ENCODE data around the gene KLRC3. TPM values are rescaled to one million over a fixed set of nuclear protein-coding genes. Genes with fewer than 3 reads are reported as not detected.
"Not testable (repeated sequence)": the region's sequence is repeated elsewhere in the genome, so short reads cannot be mapped to it uniquely, and the experiment has no call there.

KLRC3 gene
- total and polyA plus RNA-seq, 2 experiments from 2014 or later = not detected

GRCh38 chr12:10424260-10424899 lies 4.0 kb upstream of the KLRC3 start:
- not testable (repeated sequence) for H3K4me1 ChIP-seq (ENCODE audit: insufficient read depth); H3K9me3 ChIP-seq (ENCODE audit: low read depth); H3K27ac ChIP-seq; H3K36me3 ChIP-seq (replicated peaks; ENCODE audit: insufficient read depth, low read depth); H3K79me2 ChIP-seq; H3K27me3 ChIP-seq; H4K20me1 ChIP-seq (ENCODE audit: insufficient read depth, poor library complexity, severe bottlenecking); H2AFZ ChIP-seq; H3K4me3 ChIP-seq; H3K4me2 ChIP-seq; DNase-seq (ENCODE audit: low spot score); H3K9me2 ChIP-seq (replicated peaks; ENCODE audit: insufficient read depth)
- WGBS (ENCODE audit: low lambda C conversion rate, missing lambda C conversion rate) = 42% methylated on average over 1 of the region's 1 CpG

DNA sequence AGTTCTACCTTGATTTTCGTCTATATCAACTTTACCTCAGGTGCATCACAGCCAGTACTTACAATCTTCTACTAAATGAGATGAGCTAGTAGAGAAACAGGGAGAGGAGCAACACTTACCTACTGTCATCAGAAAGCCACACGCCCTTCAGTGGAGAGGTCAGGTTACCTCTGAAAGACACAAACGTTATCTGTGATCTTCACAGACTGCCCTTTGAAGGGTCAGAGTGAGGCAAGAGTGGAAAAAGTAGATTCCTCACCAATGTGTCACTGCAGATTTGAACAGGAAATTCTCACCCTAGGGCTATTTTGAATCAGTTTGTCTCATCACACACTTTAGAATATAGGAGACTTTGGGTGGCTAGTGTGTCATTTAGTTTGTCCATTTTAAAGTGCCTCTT lies 1.8 kb upstream of the KLRC3 start:
- H3K36me3 ChIP-seq (replicated peaks; ENCODE audit: insufficient read depth, low read depth); H3K27ac ChIP-seq; H4K20me1 ChIP-seq (ENCODE audit: insufficient read depth, poor library complexity, severe bottlenecking); H3K4me2 ChIP-seq; H3K9me3 ChIP-seq (ENCODE audit: low read depth); H3K27me3 ChIP-seq; DNase-seq (ENCODE audit: low spot score); H2AFZ ChIP-seq; H3K9me2 ChIP-seq (replicated peaks; ENCODE audit: insufficient read depth); H3K4me3 ChIP-seq; H3K79me2 ChIP-seq; H3K4me1 ChIP-seq (ENCODE audit: insufficient read depth): not testable (repeated sequence)
- WGBS (ENCODE audit: low lambda C conversion rate, missing lambda C conversion rate) = 13% methylated on average over 2 of the region's 3 CpGs

- H3K4me2 ChIP-seq = no peak within 1 kb of the TSS
- no peak for DNase-seq (ENCODE audit: low spot score)
- no peaks in the 10 kb centered on the region for H3K79me2 ChIP-seq
- H3K36me3 ChIP-seq (replicated peaks; ENCODE audit: insufficient read depth, low read depth) = no peaks in the 10 kb centered on the region
- no peaks in the 10 kb centered on the region for H3K4me1 ChIP-seq (ENCODE audit: insufficient read depth)
- H4K20me1 ChIP-seq (ENCODE audit: insufficient read depth, poor library complexity, severe bottlenecking) = no peaks in the 10 kb centered on the region
- H2AFZ ChIP-seq = no peak within 1 kb of the TSS
- H3K9me3 ChIP-seq (ENCODE audit: low read depth) = no peaks in the 10 kb centered on the region
- H3K4me3 ChIP-seq = no peak within 1 kb of the TSS
- TF ChIP-seq, protein P1, sequence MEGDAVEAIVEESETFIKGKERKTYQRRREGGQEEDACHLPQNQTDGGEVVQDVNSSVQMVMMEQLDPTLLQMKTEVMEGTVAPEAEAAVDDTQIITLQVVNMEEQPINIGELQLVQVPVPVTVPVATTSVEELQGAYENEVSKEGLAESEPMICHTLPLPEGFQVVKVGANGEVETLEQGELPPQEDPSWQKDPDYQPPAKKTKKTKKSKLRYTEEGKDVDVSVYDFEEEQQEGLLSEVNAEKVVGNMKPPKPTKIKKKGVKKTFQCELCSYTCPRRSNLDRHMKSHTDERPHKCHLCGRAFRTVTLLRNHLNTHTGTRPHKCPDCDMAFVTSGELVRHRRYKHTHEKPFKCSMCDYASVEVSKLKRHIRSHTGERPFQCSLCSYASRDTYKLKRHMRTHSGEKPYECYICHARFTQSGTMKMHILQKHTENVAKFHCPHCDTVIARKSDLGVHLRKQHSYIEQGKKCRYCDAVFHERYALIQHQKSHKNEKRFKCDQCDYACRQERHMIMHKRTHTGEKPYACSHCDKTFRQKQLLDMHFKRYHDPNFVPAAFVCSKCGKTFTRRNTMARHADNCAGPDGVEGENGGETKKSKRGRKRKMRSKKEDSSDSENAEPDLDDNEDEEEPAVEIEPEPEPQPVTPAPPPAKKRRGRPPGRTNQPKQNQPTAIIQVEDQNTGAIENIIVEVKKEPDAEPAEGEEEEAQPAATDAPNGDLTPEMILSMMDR (IDR thresholded peaks at IDR 0.05; ENCODE audit: poor library complexity) = no peak
- TF ChIP-seq EZH2 (IDR thresholded peaks at IDR 0.05; ENCODE audit: borderline replicate concordance) = no peak
- TF ChIP-seq EZH2phosphoT487 (IDR thresholded peaks at IDR 0.05; ENCODE audit: low read depth, severe bottlenecking, unreplicated experiment) = no peak
- no peaks in the 10 kb centered on the region for H3K9me2 ChIP-seq (replicated peaks; ENCODE audit: insufficient read depth)
- no peaks in the 10 kb centered on the region for H3K27me3 ChIP-seq
- H3K27ac ChIP-seq = no peak within 1 kb of the TSS
- WGBS (ENCODE audit: low lambda C conversion rate, missing lambda C conversion rate) = 0% methylated on average over 1 of the region's 1 CpG
These were observed 11.0 kb downstream of the KLRC3 start, which contains the start of gene KLRC4 for GRCh38 chr12:10409392-10409791. Gene KLRC4, minus strand, starts transcription at chr12:10409757. Its CDS starts 182 bp downstream, at chr12:10409575.

- H3K27me3 ChIP-seq = no peaks in the 10 kb centered on the region
- H3K4me3 ChIP-seq = no peak overlapping the region
- no peaks in the 10 kb centered on the region for H3K36me3 ChIP-seq (replicated peaks; ENCODE audit: insufficient read depth, low read depth)
- H3K79me2 ChIP-seq = no peaks in the 10 kb centered on the region
- DNase-seq (ENCODE audit: low spot score) = no peak
- H3K4me1 ChIP-seq (ENCODE audit: insufficient read depth) = no peaks in the 10 kb centered on the region
- H3K9me2 ChIP-seq (replicated peaks; ENCODE audit: insufficient read depth) = no peaks in the 10 kb centered on the region
- TF ChIP-seq EZH2phosphoT487 (IDR thresholded peaks at IDR 0.05; ENCODE audit: low read depth, severe bottlenecking, unreplicated experiment) (no peak), EZH2 (IDR thresholded peaks at IDR 0.05; ENCODE audit: borderline replicate concordance) (no peak)
- TF ChIP-seq, protein P1 (IDR thresholded peaks at IDR 0.05; ENCODE audit: poor library complexity) = no peak
- WGBS (ENCODE audit: low lambda C conversion rate, missing lambda C conversion rate) = 60% methylated on average over 3 of the region's 3 CpGs
- no peaks in the 10 kb centered on the region for H3K9me3 ChIP-seq (ENCODE audit: low read depth)
- no peak overlapping the region for H3K4me2 ChIP-seq
- no peak overlapping the region for H2AFZ ChIP-seq
- no peaks in the 10 kb centered on the region for H4K20me1 ChIP-seq (ENCODE audit: insufficient read depth, poor library complexity, severe bottlenecking)
- H3K27ac ChIP-seq = no peak overlapping the region
These were observed 11.6 kb downstream of the KLRC3 start for GRCh38 chr12:10408842-10409241.

All from hepatocyte (in vitro differentiated cells).